HG02943 (cell line): ENCODE data around the gene PPP6R2.
"Not testable (repeated sequence)": the region's sequence is repeated elsewhere in the genome, so short reads cannot be mapped to it uniquely, and the experiment has no call there.

Source experiments
- ATAC-seq: cut with Tn5 transposase; IDR thresholded peaks from one replicate; pipeline ENCODE4 v1.9.1; 2021; ENCODE audit warnings: mild to moderate bottlenecking, low read depth, moderate library complexity; ENCODE audit not compliant: unreplicated experiment

PPP6R2 gene

DNA sequence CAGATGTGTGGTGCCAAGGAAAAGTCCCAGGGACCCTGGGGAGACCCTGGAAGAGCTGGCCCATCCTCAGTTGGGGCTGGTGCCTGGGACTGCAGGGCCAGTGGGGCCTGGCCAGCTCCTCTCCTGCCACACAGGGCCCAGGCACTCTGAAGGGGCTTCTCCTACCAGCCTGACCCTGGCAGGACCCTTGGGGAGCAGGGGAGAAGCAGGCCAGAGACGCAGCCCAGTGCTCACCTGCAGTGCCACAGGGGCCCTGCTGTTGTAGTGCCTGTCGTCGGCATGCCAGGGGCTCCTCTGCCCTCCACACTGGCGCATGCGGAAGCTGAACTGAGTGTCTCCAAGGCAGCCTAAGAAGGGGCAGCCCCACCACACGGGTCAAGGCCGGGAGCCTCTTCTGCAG is 25.5 kb upstream of the PPP6R2 start:
- ATAC-seq = no peak

DNA sequence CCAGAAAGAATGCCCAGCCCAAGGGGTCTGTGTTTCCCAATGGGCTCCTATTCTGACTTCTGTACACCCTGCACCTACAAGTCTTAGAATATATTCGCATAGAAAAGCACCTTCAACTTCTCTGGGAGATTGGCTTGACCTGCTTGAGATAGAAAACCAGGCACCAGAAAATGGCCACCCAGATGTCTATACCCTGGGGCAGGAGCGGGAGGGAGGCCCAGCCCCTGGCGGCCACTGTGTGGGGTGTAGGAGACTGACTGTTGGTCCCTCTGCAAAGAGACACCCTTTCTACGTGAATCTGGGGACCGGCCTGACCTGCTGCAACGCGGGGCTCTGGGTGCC is 24.8 kb upstream of the PPP6R2 start:
- no peak for ATAC-seq

DNA sequence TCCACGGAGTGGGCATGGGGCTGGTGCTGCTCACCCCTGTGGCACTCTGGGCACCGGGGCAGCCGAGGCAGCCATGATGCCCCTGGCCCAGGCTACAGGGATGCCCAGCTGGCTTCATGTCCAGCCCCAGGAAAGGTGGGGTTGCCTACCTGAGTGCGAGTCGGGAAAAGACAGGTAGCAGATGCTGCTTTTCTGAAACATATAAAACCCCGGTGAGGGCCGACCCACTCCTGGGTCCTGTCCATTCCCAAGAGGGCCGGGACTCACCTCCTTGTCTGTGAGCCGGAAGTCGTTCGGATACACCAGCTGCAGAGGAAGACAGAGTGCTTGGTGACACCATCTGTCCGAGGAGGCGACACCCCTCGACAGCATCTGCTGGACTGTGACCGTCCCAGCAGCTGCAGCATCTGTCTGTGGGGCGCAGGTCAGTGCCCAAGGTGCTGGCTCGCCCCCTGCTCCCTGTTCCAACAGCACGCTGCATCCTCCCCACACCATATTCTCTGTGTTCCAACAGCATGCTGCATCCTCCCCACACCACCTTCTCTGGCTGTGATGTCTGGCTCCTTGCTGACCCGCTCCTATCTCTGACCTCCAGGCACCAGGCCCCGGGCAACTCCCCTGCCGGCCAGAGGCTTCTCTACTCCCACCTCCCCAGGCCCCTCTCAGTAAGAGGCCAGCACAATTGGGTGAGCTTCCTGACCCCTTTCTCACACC is 24.3 kb upstream of the PPP6R2 start:
- no peak for ATAC-seq

- ATAC-seq = no peak
These were observed 23.6 kb upstream of the PPP6R2 start for GRCh38 chr22:50319503-50319951.

DNA sequence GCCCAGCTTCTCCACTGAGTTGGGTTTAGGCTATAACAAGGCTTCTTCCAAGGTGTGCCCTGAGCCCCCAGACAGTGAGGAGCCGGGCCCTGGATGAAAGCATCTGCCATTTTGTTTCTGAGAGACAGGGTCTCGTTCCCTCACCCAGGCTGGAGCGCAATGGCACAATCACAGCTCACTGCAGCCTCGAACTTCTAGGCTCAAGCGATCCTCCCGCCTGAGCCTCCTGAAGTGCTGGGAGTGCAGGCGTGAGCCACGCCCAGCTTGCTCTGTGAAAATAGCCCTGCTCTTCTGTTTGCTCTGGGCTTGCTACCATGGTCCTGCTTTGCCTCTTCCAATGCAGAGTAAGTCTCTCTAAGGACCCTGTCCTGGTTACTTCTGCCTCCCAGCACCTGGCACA is 23.0 kb upstream of the PPP6R2 start:
- no peak for ATAC-seq

DNA sequence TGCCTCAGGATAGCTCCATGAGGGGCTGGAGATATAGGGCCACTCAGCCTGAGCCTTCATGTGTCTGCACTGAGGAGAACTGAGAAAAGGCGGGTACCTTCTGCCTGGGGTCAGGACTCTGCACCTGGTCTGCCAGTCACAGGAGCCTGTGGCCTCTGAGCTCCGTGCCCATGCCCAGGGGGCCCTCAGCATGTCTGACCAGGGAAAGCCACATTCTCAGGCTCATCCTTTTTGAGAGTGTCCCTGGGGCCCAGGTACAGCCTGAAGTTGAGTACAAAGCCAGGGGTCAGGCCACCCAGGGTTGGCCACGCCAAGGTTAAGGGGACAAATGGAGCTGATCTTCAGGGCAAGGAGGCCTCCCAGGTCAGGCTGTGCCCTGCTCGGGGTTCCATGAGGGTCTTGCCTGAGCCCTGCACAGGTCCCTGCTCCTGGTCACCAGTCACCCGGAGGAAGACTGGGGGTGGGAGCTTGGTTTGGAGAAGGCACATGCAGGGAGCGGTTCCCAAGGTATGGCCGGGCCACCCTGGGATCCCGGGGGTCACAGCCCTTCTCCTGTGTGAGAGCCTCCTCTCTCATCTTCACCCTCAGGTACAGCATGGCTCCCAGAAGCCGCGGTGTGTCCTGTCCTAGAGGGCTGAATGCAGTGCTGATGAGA is 22.3 kb upstream of the PPP6R2 start:
- ATAC-seq = no peak

- not testable (repeated sequence) for ATAC-seq
These were observed 20.6 kb upstream of the PPP6R2 start for GRCh38 chr22:50322382-50323104.

- no peak for ATAC-seq
These were observed 19.2 kb upstream of the PPP6R2 start for GRCh38 chr22:50323900-50324299.

GRCh38 chr22:50325444-50326224 is 17.5 kb upstream of the PPP6R2 start:
- no peak for ATAC-seq

GRCh38 chr22:50326225-50326955 is 16.7 kb upstream of the PPP6R2 start:
- no peak for ATAC-seq

DNA sequence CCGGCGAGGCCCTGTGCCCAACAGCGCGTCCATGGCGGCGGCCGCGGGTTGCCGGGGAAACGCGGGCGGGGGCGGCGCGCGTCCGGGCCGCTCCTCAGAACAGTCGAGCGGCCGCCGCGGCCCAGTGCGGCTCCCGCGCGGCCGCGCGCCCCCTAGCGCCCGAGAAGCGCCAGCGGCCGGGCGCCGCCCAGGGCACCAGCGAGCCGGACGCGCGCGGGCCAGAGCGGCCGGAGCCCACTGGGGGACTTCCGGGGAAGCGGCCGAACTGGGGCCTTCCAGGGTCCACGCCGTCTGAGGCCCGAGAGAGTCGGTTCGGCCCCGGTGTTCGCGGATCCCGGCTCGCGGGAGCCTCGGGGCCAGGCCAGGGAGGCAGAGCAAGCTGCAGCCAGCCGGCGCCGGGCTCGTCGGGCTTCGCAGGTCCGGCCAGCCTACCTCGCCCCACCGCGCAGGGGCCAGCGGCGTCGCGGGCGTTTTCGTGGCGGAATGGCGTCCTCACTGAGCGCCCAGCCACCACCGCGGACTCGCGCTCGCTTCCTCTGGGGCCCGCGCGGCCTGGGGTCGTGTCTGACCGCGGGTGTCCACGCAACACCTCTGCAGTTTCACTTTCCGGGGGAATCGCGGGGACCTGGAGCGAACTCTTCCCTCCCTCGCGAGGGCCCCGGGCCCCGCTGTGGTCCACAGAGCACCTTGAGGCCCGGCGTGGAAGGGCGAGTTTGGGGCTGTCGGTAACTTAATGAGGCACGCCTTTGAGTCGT is 16.0 kb upstream of the PPP6R2 start, which contains the start of gene DENND6B:
Gene DENND6B, minus strand, starts transcription at position 57 of the 755 bp plus-strand sequence. Its CDS starts 24 bp downstream, at position 33.
- ATAC-seq = peak; percentile 57

- ATAC-seq = no peak
These were observed 15.5 kb upstream of the PPP6R2 start for GRCh38 chr22:50327711-50328019.

GRCh38 chr22:50329236-50329635 is 13.9 kb upstream of the PPP6R2 start:
- ATAC-seq = no peak

DNA sequence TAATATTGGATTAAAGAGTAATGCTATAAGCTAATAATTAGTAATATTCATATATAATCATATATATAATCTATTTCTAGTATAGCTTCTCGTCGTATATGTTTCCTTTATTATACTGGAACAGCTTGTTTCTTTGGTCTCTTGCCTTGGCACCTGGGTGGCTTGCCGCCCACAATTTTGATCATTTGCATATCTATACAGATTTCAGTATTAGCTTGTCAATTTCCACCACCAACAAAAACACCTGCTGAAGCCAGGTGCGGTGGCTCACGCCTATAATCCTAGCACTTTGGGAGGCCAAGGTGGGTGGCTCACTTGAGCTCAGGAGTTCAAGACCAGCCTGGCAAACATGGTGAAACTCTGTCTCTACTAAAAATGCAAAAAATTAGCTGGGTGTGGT is 8.7 kb upstream of the PPP6R2 start:
- not testable (repeated sequence) for ATAC-seq

DNA sequence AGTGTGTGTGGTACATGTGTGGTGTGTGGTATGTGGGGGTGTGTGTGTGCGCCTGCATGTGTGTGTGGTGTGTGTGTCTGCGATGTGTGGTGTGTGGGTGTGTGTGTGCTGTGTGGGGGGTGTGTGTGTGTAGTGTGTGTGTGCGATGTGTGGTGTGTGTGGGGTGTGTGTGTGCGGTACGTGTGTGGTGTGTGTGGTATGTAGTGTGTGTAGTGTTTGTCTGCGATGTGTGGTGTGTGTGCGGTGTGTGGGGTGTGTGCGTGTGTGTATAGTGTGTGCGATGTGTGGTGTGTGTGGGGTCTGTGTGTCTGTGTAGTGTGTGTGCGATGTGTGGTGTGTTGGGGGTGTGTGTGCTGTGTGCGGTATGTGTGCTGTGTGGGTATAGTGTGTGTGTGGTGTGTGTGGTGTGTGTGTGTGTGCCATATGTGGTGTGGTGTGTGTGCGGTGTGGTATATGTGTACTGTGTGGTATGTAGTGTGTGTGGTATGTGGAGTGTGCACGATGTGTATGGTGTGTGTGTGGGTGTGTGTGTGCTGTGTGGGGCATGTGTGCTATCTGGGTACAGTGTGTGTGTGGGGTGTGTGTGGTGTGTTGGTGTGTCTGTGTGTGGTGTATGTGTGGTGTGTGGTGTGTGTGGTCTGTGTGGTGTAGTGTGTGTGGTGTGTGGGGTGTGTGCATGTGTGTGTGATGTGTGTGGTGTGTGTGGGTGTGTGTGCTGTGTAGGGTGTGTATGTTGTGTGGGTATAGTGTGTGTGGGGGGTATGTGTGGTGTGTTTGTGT is 5.7 kb upstream of the PPP6R2 start:
- ATAC-seq = no peak

DNA sequence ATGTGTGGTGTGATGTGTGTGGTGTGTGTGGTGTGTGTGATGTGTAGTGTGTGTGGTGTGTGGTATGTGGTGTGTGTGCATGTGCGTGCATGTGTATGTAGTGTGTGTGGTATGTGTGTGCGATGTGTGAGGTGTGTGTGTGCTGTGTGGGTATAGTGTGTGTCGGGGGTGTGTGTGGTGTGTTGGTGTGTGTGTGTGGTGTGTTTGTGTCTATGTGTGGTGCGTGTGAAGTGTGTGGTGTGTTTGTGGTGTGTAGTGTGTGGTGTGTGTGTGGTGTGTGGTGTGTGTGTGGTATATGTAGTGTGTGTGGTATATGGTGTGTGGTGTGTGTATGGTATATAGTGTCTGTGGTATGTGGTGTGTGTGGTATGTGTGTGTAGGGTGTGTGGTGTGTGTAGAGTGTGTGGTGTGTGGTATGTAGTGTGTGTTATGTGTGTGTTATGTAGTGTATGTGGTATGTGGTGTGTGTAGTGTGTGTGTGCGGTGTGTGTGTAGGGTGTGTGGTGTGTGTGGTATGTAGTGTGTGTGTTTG is 5.0 kb upstream of the PPP6R2 start:
- ATAC-seq = no peak

DNA sequence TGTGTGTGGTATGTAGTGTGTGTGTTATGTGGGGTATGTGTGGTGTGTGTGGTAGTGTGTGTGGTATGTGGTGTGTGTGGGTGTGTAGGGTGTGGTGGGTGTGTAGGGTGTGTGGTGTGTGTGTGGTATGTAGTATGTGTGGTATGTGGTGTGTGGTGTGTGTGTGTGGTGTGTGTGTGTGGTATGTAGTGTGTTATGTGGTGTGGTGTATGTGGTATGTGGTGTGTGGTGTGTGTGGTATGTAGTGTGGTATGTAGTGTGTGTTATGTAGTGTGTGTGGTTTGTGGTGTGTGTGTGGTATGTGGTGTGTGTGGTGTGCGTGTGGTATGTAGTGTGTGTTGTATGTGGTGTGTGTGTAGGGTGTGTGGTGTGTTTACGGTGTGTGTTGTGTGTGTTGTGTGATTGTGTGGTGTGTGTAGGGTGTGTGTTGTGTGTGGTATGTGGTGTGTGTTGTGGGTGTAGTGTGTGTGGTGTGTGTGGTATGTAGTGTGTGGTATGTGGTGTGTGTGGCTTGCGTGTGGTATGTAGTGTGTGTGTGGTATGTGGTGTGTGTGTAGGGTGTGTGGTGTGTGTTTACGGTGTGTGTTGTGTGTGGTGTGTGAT is 4.2 kb upstream of the PPP6R2 start:
- no peak for ATAC-seq
